Panc1 (cell line): Measurements from ENCODE around the gene C12orf75.

ENCODE experiments used
- CTCF ChIP-seq: fragments of 450-650 bp; IDR thresholded peaks from 2 replicates; pipeline ENCODE4 v1.5.1; 2017; ENCODE audit warnings: mild to moderate bottlenecking
- TCF7L2 ChIP-seq: IDR thresholded peaks from 2 replicates; pipeline ENCODE4 v1.6.1; 2011; ENCODE audit warnings: mild to moderate bottlenecking, low read depth, low read length, inconsistent platforms

- TF ChIP-seq CTCF: no peak
- no peak for TF ChIP-seq TCF7L2
Observed at GRCh38 chr12:105352052-105352451, 21.6 kb downstream of the C12orf75 start.
